A549 (cell line): ENCODE data around the gene SGSH. TPM values are rescaled to one million over a fixed set of nuclear protein-coding genes. Genes with fewer than 3 reads are reported as not detected.
A peak's percentile ranks its signal among the peaks of the same experiment; 100 is the strongest.

Experiments used
- ATAC-seq, 2 experiments: fragments of 200-7000 bp in 1 of 2; fragments of >200 bp in 1 of 2; cut with Nextera tagmentation in 1 of 2; cut with Tn5 transposase in 1 of 2; 3 replicates each; pipeline versions ENCODE4 v1.8.0 to v1.9.1; 2018 to 2020; ENCODE audit warnings: mild to moderate bottlenecking in 1 of 2, moderate library complexity in 1 of 2
- CTCF ChIA-PET: fragments of 300-600 bp; sonication (Branson Sonifier 250); formaldehyde crosslinking; extraction: SDS; loops from one replicate; lab custom pipeline; 2021; ENCODE audit warnings: antibody characterized with exemption, inconsistent platforms; lab: Yijun Ruan, JAX
- POLR2A ChIA-PET: fragments of 350-600 bp; formaldehyde crosslinking; extraction: SDS; loops from one replicate; lab custom pipeline; 2021; ENCODE audit warnings: antibody characterized with exemption, inconsistent platforms; lab: Yijun Ruan, JAX
- DNase-seq, 2 experiments: peaks; one replicate each; pipeline versions ENCODE4 v3.0.0 to v3.0.0-alpha.2; 2011 to 2016; ENCODE audit warnings: low read depth in 1 of 2, low spot score in 1 of 2
- FAIRE-seq: peaks from 2 replicates; lab custom pipeline; 2011; peaks lifted over from hg19 to GRCh38; lab: Jason Lieb, UNC
- H3K27ac ChIP-seq, 2 experiments: fragments of >200 bp; sonication (Bioruptor Twin); formaldehyde crosslinking; 3 replicates each; pipeline ENCODE4 v1.5.1; 2016 to 2017
- H3K4me1 ChIP-seq: fragments of >200 bp; sonication (Bioruptor Twin); formaldehyde crosslinking; 3 replicates; pipeline ENCODE4 v1.6.1; 2016
- H3K4me2 ChIP-seq: fragments of >200 bp; sonication (Bioruptor Twin); formaldehyde crosslinking; 3 replicates; pipeline ENCODE4 v1.6.1; 2016
- H3K4me3 ChIP-seq: fragments of >200 bp; sonication (Bioruptor Twin); formaldehyde crosslinking; 3 replicates; pipeline ENCODE4 v1.5.1; 2016
- H3K9me3 ChIP-seq: fragments of >200 bp; sonication (Bioruptor Twin); formaldehyde crosslinking; 3 replicates; pipeline ENCODE4 v1.6.1; 2016
- CBX8 ChIP-seq: fragments of 200-600 bp; sonication (generic); IDR thresholded peaks from 2 replicates; pipeline ENCODE4 v1.6.1; 2016
- CHD4 ChIP-seq: fragments of 200-600 bp; sonication (generic); IDR thresholded peaks from 2 replicates; pipeline ENCODE4 v1.6.1; 2016; ENCODE audit warnings: antibody characterized with exemption, mild to moderate bottlenecking, borderline replicate concordance
- CTCF ChIP-seq: fragments of >200 bp; sonication (Bioruptor Twin); formaldehyde crosslinking; IDR thresholded peaks from 3 replicates; pipeline ENCODE4 v1.5.1; 2016
- EHMT2 ChIP-seq: fragments of 200-600 bp; sonication (generic); IDR thresholded peaks from 2 replicates; pipeline ENCODE4 v1.6.1; 2016; ENCODE audit warnings: antibody characterized with exemption, low read depth, mild to moderate bottlenecking, moderate library complexity
- ESRRA ChIP-seq: fragments of 150-350 bp; IDR thresholded peaks from 2 replicates; pipeline ENCODE4 v1.6.1; 2014; ENCODE audit warnings: mild to moderate bottlenecking, low read length, borderline replicate concordance
- HEYL ChIP-seq: fragments of 250-450 bp; sonication (Bioruptor Pico); IDR thresholded peaks from 2 replicates; pipeline ENCODE4 v1.8.0; 2021; ENCODE audit warnings: mild to moderate bottlenecking, moderate library complexity
- HOXB5 ChIP-seq: fragments of 250-450 bp; sonication (Bioruptor Pico); IDR thresholded peaks from 2 replicates; pipeline ENCODE4 v1.5.0; 2020; ENCODE audit warnings: mild to moderate bottlenecking, moderate library complexity
- KDM1A ChIP-seq: fragments of 200-600 bp; sonication (generic); IDR thresholded peaks from 2 replicates; pipeline ENCODE4 v1.6.1; 2016; ENCODE audit warnings: low read depth, mild to moderate bottlenecking
- MAFK ChIP-seq: fragments of 450-650 bp; IDR thresholded peaks from 2 replicates; pipeline ENCODE4 v1.6.1; 2014; ENCODE audit not compliant: partially characterized antibody
- NR3C1 ChIP-seq: fragments of >200 bp; sonication (Bioruptor Twin); formaldehyde crosslinking; IDR thresholded peaks from 3 replicates; pipeline ENCODE4 v1.6.1; 2017
- POLR2AphosphoS2 ChIP-seq: conservative IDR thresholded peaks from 2 replicates; pipeline ENCODE4 v1.6.1; 2012; ENCODE audit warnings: low read length, improper control_type of control experiment, inconsistent platforms
- REST ChIP-seq: fragments of 200-600 bp; sonication (generic); IDR thresholded peaks from 2 replicates; pipeline ENCODE4 v1.6.1; 2016; ENCODE audit warnings: antibody characterized with exemption, mild to moderate bottlenecking, moderate library complexity
- RNF2 ChIP-seq: fragments of 200-600 bp; sonication (generic); IDR thresholded peaks from 2 replicates; pipeline ENCODE4 v1.6.1; 2016; ENCODE audit warnings: low read depth, mild to moderate bottlenecking, antibody characterized with exemption, moderate library complexity, borderline replicate concordance
- TFCP2L1 ChIP-seq: fragments of 250-450 bp; sonication (Bioruptor Pico); IDR thresholded peaks from 2 replicates; pipeline ENCODE4 v1.5.0; 2021; ENCODE audit warnings: mild to moderate bottlenecking
- TP53 ChIP-seq: fragments of 250-450 bp; sonication (Bioruptor Pico); IDR thresholded peaks from 2 replicates; pipeline ENCODE4 v1.5.0; 2021; ENCODE audit warnings: mild to moderate bottlenecking, moderate library complexity
- ZFP36 ChIP-seq: fragments of 450-650 bp; IDR thresholded peaks from 2 replicates; pipeline ENCODE4 v1.6.1; 2014; ENCODE audit warnings: borderline replicate concordance; ENCODE audit not compliant: partially characterized antibody
- WGBS: methylation state at CpG from one replicate; pipeline ENCODE4 v1.1.6; 2017; ENCODE audit errors: missing lambda C conversion rate; 5-methylcytosine and 5-hydroxymethylcytosine counted together
- polyA plus RNA-seq, 4 experiments: library from polyadenylated mRNA; depleted of rRNA in 3 of 4; stranded (reverse); fragments of >200 nt; fragmentation: RNase III in 1 of 4; extraction: RNeasy Plus Mini Kit Qiagen cat#74134 plus additional on column Dnase treatment in 1 of 4; gene quantifications; 2 replicates in 3 of 4; 3 replicates in 1 of 4; pipeline ENCODE4 v1.2.3, GENCODE V29; 2011 to 2017
- TF ChIP-seq, protein P1 (sequence below): fragments of 250-450 bp; sonication (Bioruptor Pico); IDR thresholded peaks from 2 replicates; pipeline ENCODE4 v1.5.0; 2020; ENCODE audit warnings: low read depth, mild to moderate bottlenecking, moderate library complexity
- TF ChIP-seq, protein P2 (sequence below): fragments of 250-450 bp; sonication (Bioruptor Pico); IDR thresholded peaks from 2 replicates; pipeline ENCODE4 v1.5.0; 2021; ENCODE audit warnings: mild to moderate bottlenecking, moderate library complexity, borderline replicate concordance

The SGSH gene
- polyA plus RNA-seq, 2 of the 4 experiments (the other 2 are of a cell fraction) = 14.5 to 24.7 TPM

DNA sequence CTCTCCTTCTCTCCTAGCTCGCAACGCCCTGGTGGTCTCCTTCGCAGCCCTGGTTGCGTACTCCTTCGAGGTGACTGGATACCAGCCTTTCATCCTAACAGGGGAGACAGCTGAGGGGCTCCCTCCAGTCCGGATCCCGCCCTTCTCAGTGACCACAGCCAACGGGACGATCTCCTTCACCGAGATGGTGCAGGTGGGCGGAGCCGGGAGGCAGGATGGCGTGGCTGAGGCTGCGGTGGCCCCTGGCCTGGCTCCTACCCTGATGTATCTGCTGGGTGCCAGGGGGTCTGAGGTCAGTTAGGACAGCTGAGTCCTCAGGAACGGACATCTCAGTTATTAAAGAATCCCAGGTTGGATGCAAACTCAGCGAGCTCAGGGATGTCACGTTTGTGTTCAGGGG, 16.8 kb upstream of the SGSH start:
- Histone ChIP-seq H3K4me1 (no peaks in the 10 kb centered on the region), H3K4me3 (no peak overlapping the region), H3K4me2 (no peak overlapping the region), H3K9me3 (peaks cover 26% of the 10 kb centered on the region), H3K27ac (no peak overlapping the region)
- CTCF ChIA-PET = interaction anchor here (0.8 to 6.4 kb wide), 4 partner anchors 15 to 136 kb away, joined by 4 to 26 read pairs (median 6); partner anchors contain the start of gene GAA
- ATAC-seq (no peak), FAIRE-seq (no peak), DNase-seq (no peak)
- 87% methylated on average over 16 of the region's 17 CpGs for WGBS
- POLR2A ChIA-PET = no interaction called here
- TF ChIP-seq TP53 (CRISPR knock-in tag) (no peak), CHD4 (no peak), REST (no peak), CBX8 (no peak), ZFP36 (no peak), ESRRA (no peak), RNF2 (no peak), CTCF (no peak), POLR2AphosphoS2 (no peak), EHMT2 (no peak)

- WGBS = 84% methylated on average over 3 of the region's 3 CpGs
- CTCF ChIA-PET = interaction anchor here (0.9 to 1.9 kb wide), 3 partner anchors 37 to 132 kb away, joined by 3 to 7 read pairs (median 4); partner anchors contain the start of gene GAA
- FAIRE-seq = no peak
These were observed 13.1 kb upstream of the SGSH start for GRCh38 chr17:80233202-80233601.

DNA sequence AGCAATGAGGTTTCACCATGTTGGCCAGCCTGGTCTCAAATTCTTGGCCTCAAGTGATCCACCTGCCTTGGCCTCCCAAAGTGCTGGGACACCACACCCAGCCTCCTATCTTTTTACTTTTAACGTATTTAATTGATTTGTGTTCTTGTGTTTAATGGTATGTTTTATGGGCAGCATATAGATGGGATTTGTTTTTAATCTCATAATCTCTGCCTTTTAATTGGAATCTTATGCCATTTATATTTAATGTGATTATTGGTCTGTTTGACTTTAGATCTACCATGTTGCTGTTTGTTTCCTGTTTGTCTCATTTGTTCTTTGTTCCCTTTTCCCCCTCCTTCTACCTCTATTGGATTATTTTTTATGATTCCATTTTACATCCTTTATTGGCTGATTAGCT, 12.3 kb upstream of the SGSH start:
- no peak overlapping the region for H3K4me2 ChIP-seq
- 80% methylated on average over 1 of the region's 1 CpG for WGBS
- no peak for FAIRE-seq
- H3K4me3 ChIP-seq = no peak overlapping the region
- DNase-seq = no peak
- TF ChIP-seq NR3C1 (no peak), KDM1A (peak; percentile 47; the same call in 1 of the 2 replicates), HOXB5 (CRISPR knock-in tag) (peak; percentile 29; the same call in 1 of the 2 replicates), HEYL (CRISPR knock-in tag) (0 out of 2 replicates have a peak, but pooled peaks have one; percentile 10)
- TF ChIP-seq, protein P1, sequence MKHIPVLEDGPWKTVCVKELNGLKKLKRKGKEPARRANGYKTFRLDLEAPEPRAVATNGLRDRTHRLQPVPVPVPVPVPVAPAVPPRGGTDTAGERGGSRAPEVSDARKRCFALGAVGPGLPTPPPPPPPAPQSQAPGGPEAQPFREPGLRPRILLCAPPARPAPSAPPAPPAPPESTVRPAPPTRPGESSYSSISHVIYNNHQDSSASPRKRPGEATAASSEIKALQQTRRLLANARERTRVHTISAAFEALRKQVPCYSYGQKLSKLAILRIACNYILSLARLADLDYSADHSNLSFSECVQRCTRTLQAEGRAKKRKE = no peak
- TF ChIP-seq, all 56 proteins: peak for 3
- no peak overlapping the region for H3K27ac ChIP-seq
- no peaks in the 10 kb centered on the region for H3K4me1 ChIP-seq
- no peak for ATAC-seq
- ChIA-PET POLR2A (no interaction called here), CTCF (interaction anchor here (0.9 to 1.9 kb wide), 3 partner anchors 36 to 131 kb away, joined by 3 to 7 read pairs (median 4); partner anchors contain the start of gene GAA)
- peaks cover 30% of the 10 kb centered on the region for H3K9me3 ChIP-seq

More at GRCh38 chr17:80233202-80233601, 13.1 kb upstream of the SGSH start:
- H3K27ac ChIP-seq = no peak overlapping the region
- no peaks in the 10 kb centered on the region for H3K4me1 ChIP-seq
- H3K9me3 ChIP-seq = peaks cover 30% of the 10 kb centered on the region
- DNase-seq (no peak), ATAC-seq (no peak)
- TF ChIP-seq, protein P2, sequence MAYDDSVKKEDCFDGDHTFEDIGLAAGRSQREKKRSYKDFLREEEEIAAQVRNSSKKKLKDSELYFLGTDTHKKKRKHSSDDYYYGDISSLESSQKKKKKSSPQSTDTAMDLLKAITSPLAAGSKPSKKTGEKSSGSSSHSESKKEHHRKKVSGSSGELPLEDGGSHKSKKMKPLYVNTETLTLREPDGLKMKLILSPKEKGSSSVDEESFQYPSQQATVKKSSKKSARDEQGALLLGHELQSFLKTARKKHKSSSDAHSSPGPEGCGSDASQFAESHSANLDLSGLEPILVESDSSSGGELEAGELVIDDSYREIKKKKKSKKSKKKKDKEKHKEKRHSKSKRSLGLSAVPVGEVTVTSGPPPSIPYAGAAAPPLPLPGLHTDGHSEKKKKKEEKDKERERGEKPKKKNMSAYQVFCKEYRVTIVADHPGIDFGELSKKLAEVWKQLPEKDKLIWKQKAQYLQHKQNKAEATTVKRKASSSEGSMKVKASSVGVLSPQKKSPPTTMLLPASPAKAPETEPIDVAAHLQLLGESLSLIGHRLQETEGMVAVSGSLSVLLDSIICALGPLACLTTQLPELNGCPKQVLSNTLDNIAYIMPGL (CRISPR knock-in tag) = no peak
- no peak for TF ChIP-seq TFCP2L1 (CRISPR knock-in tag)
- peak; percentile 33 for TF ChIP-seq MAFK
- H3K4me3 ChIP-seq = no peak overlapping the region
- H3K4me2 ChIP-seq = no peak overlapping the region
- POLR2A ChIA-PET = no interaction called here
